Muscle layer of colon (tissue), 2 donors: ENCODE measurements around the gene ACSS3.

Experiments used
- H3K27ac ChIP-seq: one replicate; pipeline ENCODE4 v1.7.0; 2013; ENCODE audit warnings: low read depth, mild to moderate bottlenecking, low read length, moderate library complexity
- H3K27me3 ChIP-seq, 2 donors: one replicate each; pipeline ENCODE4 v1.7.0; 2013; ENCODE audit warnings: low read length in 2 of 2, mild to moderate bottlenecking in 2 of 2; ENCODE audit not compliant: insufficient read depth in 2 of 2, control insufficient read depth in 1 of 2
- H3K36me3 ChIP-seq: one replicate; pipeline ENCODE4 v1.7.0; 2013; ENCODE audit warnings: mild to moderate bottlenecking, low read length; ENCODE audit not compliant: insufficient read depth
- H3K4me1 ChIP-seq: one replicate; pipeline ENCODE4 v1.7.0; 2013; ENCODE audit warnings: mild to moderate bottlenecking, low read length; ENCODE audit not compliant: insufficient read depth
- H3K4me3 ChIP-seq, 2 donors: one replicate each; pipeline ENCODE4 v1.7.0; 2013; ENCODE audit warnings: low read length in 2 of 2, low read depth in 1 of 2, mild to moderate bottlenecking in 1 of 2, moderate library complexity in 1 of 2
- H3K9ac ChIP-seq: one replicate; pipeline ENCODE4 v1.7.0; 2013; ENCODE audit warnings: low read length
- H3K9me3 ChIP-seq: one replicate; pipeline ENCODE4 v1.7.0; 2013; ENCODE audit warnings: mild to moderate bottlenecking, low read length
- donor health status: abdominal sarcoma.
- donor health status: Adenocarcinoma of cecum.

The ACSS3 gene

GRCh38 chr12:81270385-81270784 lies 192.5 kb downstream of the ACSS3 start:
- Histone ChIP-seq H3K27ac (no peak overlapping the region), H3K9me3 (no peaks in the 10 kb centered on the region), H3K9ac (no peak overlapping the region), H3K4me3 (no peak overlapping the region), H3K27me3 (no peaks in the 10 kb centered on the region), H3K4me1 (no peaks in the 10 kb centered on the region), H3K36me3 (no peaks in the 10 kb centered on the region)

GRCh38 chr12:81274637-81275529 lies 197.0 kb downstream of the ACSS3 start:
- Histone ChIP-seq H3K4me3 (no peak overlapping the region), H3K9me3 (no peaks in the 10 kb centered on the region), H3K36me3 (no peaks in the 10 kb centered on the region), H3K4me1 (no peaks in the 10 kb centered on the region), H3K27ac (no peak overlapping the region), H3K27me3 (no peaks in the 10 kb centered on the region), H3K9ac (no peak overlapping the region)

GRCh38 chr12:81284137-81284536 lies 206.3 kb downstream of the ACSS3 start:
- Histone ChIP-seq H3K4me3 (no peak overlapping the region), H3K9me3 (no peaks in the 10 kb centered on the region), H3K27me3 (no peaks in the 10 kb centered on the region), H3K4me1 (no peaks in the 10 kb centered on the region), H3K9ac (no peak overlapping the region), H3K36me3 (no peaks in the 10 kb centered on the region), H3K27ac (no peak overlapping the region)

GRCh38 chr12:81288651-81289050 lies 210.8 kb downstream of the ACSS3 start:
- H3K27me3 ChIP-seq: no peaks in the 10 kb centered on the region
- no peak overlapping the region for H3K4me3 ChIP-seq
- H3K27ac ChIP-seq: no peak overlapping the region
- no peaks in the 10 kb centered on the region for H3K9me3 ChIP-seq
- H3K4me1 ChIP-seq: no peaks in the 10 kb centered on the region
- no peaks in the 10 kb centered on the region for H3K36me3 ChIP-seq
- H3K9ac ChIP-seq: no peak overlapping the region

GRCh38 chr12:81294325-81295190 lies 216.7 kb downstream of the ACSS3 start:
- no peaks in the 10 kb centered on the region for H3K27me3 ChIP-seq
- H3K27ac ChIP-seq: no peak overlapping the region
- H3K9me3 ChIP-seq: no peaks in the 10 kb centered on the region
- H3K9ac ChIP-seq: no peak overlapping the region
- H3K4me1 ChIP-seq: no peaks in the 10 kb centered on the region
- H3K4me3 ChIP-seq: no peak overlapping the region
- no peaks in the 10 kb centered on the region for H3K36me3 ChIP-seq

- no peaks in the 10 kb centered on the region for H3K4me1 ChIP-seq
- no peaks in the 10 kb centered on the region for H3K9me3 ChIP-seq
- no peak overlapping the region for H3K4me3 ChIP-seq
- H3K36me3 ChIP-seq: no peaks in the 10 kb centered on the region
- H3K27ac ChIP-seq: no peak overlapping the region
- H3K27me3 ChIP-seq: no peaks in the 10 kb centered on the region
- H3K9ac ChIP-seq: no peak overlapping the region
Observed at GRCh38 chr12:81295251-81295650, 217.4 kb downstream of the ACSS3 start.

GRCh38 chr12:81296556-81297305 lies 218.9 kb downstream of the ACSS3 start:
- no peak overlapping the region for H3K9ac ChIP-seq
- H3K4me1 ChIP-seq: no peaks in the 10 kb centered on the region
- H3K27me3 ChIP-seq: no peaks in the 10 kb centered on the region
- H3K4me3 ChIP-seq: no peak overlapping the region
- H3K9me3 ChIP-seq: no peaks in the 10 kb centered on the region
- no peak overlapping the region for H3K27ac ChIP-seq
- H3K36me3 ChIP-seq: no peaks in the 10 kb centered on the region

- Histone ChIP-seq H3K9me3 (no peaks in the 10 kb centered on the region), H3K4me1 (no peaks in the 10 kb centered on the region), H3K27me3 (no peaks in the 10 kb centered on the region), H3K36me3 (no peaks in the 10 kb centered on the region), H3K9ac (no peak overlapping the region), H3K4me3 (no peak overlapping the region), H3K27ac (no peak overlapping the region)
Observed at GRCh38 chr12:81297601-81298000, 219.7 kb downstream of the ACSS3 start.

GRCh38 chr12:81300454-81300853 lies 222.6 kb downstream of the ACSS3 start:
- no peak overlapping the region for H3K9ac ChIP-seq
- H3K27ac ChIP-seq: no peak overlapping the region
- H3K27me3 ChIP-seq: no peaks in the 10 kb centered on the region
- H3K36me3 ChIP-seq: no peaks in the 10 kb centered on the region
- no peaks in the 10 kb centered on the region for H3K9me3 ChIP-seq
- H3K4me1 ChIP-seq: no peaks in the 10 kb centered on the region
- H3K4me3 ChIP-seq: no peak overlapping the region

GRCh38 chr12:81303935-81304334 lies 226.1 kb downstream of the ACSS3 start:
- Histone ChIP-seq H3K4me1 (no peaks in the 10 kb centered on the region), H3K36me3 (no peaks in the 10 kb centered on the region), H3K27ac (no peak overlapping the region), H3K9me3 (no peaks in the 10 kb centered on the region), H3K9ac (no peak overlapping the region), H3K4me3 (no peak overlapping the region), H3K27me3 (no peaks in the 10 kb centered on the region)
